Measurements from ENCODE around the gene UGT3A2.

The UGT3A2 gene, protein sequence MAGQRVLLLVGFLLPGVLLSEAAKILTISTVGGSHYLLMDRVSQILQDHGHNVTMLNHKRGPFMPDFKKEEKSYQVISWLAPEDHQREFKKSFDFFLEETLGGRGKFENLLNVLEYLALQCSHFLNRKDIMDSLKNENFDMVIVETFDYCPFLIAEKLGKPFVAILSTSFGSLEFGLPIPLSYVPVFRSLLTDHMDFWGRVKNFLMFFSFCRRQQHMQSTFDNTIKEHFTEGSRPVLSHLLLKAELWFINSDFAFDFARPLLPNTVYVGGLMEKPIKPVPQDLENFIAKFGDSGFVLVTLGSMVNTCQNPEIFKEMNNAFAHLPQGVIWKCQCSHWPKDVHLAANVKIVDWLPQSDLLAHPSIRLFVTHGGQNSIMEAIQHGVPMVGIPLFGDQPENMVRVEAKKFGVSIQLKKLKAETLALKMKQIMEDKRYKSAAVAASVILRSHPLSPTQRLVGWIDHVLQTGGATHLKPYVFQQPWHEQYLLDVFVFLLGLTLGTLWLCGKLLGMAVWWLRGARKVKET

DNA sequence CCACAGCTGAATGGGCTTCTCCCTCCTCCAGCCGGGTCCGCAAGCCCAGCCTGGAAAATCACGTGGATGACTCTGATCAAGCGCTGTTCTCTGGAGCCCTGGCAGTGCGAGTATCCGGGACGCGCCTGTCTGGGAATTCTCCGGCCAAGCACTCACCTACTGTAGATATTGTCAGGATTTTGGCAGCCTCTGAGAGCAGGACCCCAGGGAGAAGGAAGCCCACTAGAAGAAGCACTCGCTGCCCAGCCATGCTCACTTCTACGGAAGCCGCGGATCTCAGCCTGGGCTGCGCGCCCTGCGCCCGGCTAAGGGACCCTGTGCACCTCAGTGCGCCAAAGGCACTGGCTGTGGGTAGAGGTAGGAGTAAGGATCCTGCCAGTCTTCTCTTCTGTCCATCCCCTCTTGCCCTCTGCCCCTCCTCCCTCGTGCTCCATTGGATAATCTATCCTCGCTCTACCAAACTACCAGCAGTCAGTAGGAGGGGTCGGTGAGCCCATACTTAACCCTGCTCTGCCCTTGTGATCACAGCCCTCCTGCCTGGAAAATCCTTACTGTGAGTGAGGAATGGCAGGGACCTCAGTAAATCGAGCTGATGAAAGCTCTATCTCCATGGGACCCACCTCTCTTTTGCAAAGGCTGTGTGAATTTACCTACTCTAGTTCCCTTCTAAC is at the start of gene UGT3A2:
Gene UGT3A2, minus strand, starts transcription at position 343 of the 671 bp plus-strand sequence. Its CDS starts 93 bp downstream, at position 250.
- no peak for DNase-seq

- DNase-seq, result no peak
These were observed 44.6 kb upstream of the UGT3A2 start for GRCh38 chr5:36111238-36111637.

GRCh38 chr5:36108758-36109460 is 42.2 kb upstream of the UGT3A2 start:
- no peak for DNase-seq

DNA sequence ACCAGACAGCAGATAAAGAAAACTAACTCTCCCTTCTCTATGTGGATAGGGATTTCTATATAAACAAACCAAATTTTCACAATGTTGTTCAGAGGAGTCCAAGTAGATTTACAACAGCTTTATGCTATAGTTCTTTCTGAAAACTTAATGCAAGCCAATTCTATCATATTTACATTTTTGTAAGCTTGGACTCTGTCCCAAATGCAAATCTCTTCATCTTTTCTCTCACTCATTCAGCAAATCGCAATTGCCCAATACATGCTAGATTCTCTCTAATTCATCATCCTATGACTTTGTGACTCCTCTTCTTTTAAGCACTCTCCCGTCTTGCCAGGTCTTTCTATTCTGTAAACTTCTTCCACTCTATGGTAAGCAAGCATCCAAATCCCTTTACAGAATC is 39.1 kb upstream of the UGT3A2 start:
- no peak for DNase-seq

- no peak for DNase-seq
These were observed 33.1 kb upstream of the UGT3A2 start for GRCh38 chr5:36099748-36100147.

GRCh38 chr5:36096486-36096885 is 29.8 kb upstream of the UGT3A2 start:
- DNase-seq, result no peak

DNA sequence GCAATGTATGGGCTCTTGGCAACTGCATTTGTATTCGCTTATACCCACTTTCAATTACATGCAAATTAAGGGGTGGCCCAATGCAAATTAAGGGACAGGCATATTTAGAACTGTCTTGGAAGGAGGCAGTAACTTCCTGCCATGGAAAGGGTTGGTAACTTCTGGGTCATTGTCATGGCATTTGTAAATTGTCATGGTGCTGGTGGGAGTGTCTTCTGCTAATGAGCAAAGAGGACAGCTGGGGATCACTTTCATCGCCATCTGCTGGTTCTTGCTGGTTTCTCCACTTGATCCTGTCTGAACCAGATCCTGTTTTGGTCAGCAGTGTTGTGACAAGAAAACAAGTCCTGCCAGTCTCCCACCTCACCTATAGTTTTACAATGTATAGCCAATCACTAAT is 23.3 kb upstream of the UGT3A2 start:
- DNase-seq, result peak; percentile 11 to 52

DNA sequence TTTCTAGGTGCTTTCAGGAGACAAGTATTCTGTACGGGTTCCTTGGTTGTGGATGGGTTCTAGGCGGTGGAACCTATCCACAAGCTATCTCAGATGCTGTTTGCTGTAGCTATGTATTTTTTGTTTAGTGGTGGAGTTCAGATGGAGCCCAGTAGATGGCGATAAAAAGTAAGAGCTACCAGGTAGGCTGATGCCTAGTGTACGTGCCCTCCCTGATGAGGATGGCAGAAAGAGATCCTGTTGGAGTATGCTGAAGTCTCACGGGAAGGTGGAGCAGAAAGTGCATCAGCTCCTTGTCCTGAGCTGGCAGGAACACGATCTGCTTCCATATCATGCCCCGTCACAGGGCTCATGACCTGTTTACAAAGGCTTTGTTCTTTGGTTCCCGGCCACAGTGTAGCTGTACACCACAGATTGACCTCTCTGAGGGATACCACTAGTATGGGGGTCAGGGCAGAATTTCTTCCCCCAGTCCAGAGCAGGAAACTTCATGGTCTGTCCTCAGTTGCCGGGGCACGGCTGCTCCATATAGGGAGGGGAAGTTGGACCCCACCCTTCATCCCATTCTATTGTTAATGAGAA is 12.6 kb upstream of the UGT3A2 start:
- peak in 1 of 2 experiments; percentile 55 for DNase-seq

GRCh38 chr5:36078430-36078829 is 11.7 kb upstream of the UGT3A2 start:
- no peak for DNase-seq

DNA sequence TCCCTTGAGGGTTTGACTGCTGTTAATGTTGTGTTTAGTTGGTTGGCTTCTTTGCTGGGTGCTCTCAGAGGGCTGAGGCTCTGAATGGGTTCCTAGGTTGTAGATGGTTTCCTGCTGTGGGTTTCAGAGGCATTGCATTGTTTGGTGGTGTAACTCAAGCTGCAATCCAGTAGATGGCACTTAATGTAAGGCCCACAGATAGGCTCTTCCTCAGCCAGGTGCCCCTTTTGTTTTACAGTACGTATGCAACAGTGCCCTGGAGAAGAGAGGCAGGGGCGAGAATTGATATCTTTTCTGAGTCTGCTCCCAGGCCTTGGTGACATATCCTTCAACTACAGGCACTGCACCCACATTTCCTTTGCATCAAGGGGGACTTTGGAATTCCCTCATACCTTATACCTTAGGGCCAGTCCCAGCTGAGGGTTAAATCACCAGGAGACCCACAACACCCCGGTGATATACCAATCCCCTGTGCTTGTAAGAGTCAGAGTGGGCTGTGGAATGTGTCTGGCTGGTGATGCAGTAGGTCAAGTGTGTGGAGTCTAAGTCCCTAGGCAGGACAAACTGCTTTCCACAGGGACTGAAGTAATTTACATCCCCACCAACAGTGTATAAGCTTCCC is 7.0 kb upstream of the UGT3A2 start:
- DNase-seq, result peak in 1 of 2 experiments; percentile 27

DNA sequence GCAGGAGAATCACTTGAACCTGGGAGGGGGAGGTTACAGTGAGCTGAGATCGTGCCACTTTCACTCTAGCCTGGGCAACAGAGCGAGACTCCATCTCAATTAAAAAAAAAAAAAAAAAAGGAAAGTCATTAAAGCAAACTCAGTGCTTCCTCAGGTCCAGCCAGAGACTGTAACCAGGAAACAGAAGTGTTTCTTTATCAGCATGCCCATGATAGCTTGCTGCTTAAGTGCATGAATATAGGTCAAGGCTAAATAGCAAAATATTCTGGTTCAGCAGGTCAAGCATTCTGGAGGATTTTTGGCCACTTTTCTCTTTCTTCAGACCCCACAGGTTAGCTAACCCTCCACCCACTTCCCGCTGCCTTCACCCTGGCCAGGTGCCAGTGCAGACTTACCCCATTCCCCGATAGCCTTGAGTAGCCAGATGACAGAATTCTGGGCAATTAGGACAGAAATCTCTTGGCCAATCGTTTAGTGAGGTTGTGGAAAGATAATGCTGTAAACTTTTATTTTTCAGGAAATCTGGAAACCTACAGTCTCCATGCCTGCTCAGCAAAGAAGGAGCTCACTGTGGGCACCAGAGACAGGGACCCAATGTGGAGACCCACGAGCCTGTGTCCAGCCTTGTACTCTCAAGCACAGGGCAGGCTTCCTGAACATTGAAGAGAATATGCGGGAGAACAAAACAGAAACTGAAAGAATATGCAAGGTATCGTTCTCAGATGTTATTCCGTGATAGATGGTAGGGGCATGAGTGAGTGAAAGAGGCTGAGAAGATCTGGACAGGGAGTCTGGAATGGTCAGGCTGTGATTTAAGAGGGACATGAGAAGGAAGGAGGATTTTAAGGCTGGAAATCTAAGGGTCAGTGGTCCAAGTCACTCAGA is 4.2 kb upstream of the UGT3A2 start:
- DNase-seq, result no peak

DNA sequence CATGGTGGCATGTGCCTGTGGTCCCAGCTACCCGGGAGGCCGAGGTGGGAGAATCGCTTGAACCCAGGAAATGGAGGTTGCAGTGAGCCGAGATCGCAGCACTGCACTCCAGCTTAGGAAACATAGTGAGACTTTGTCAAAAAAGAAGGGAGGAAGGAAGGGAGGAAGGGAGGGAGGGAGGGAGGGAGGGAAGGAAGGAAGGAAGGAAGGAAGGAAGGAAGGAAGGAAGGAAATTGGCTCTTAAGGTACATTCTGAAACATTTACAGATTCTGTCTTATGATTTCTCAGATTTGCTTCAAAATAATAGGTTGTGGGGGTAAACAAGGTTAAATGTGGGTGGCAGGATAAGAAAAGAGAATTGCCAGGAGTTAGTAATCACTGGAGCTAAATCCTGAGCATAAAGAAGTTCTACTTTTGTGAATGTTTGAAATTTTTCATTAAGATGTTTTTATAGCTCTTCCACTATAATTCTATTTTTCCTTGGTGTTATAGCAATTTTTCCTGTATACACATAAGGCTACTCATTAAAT is 2.1 kb upstream of the UGT3A2 start:
- no peak for DNase-seq

DNA sequence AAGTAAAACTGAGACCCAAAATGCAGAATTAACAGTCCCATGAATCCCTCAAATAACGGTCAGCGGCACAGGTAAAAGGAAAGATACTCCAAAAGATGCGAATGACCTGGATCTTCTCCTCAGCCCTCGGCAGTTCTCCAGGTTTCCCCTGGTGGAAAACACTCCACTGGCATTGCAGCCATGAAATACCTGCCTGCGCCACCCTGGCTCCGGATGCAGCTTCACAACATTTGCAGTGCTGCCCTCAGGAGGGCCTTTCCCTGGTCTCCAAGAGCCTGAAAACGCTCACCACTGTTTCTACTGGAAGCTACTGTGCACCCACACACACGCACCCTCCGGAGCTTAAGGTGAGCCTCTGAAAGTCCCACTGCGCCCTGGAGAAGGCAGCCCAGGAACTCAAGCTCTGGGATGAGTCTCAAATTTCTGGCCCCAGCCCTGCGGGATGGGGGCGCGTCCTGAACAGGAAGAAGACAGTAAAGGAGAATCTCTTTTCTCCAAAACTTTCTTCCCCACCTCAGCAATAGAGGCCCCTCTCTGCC is 612 bp downstream of the UGT3A2 start:
- no peak for DNase-seq

GRCh38 chr5:36060420-36060887 is 6.2 kb downstream of the UGT3A2 start:
- DNase-seq, result peak in 1 of 2 experiments; percentile 26

- no peak for DNase-seq
These were observed 6.9 kb downstream of the UGT3A2 start for GRCh38 chr5:36059571-36060419.

GRCh38 chr5:36058776-36059175 is 7.9 kb downstream of the UGT3A2 start:
- no peak for DNase-seq

GRCh38 chr5:36057386-36057785 is 9.3 kb downstream of the UGT3A2 start:
- DNase-seq, result no peak

DNA sequence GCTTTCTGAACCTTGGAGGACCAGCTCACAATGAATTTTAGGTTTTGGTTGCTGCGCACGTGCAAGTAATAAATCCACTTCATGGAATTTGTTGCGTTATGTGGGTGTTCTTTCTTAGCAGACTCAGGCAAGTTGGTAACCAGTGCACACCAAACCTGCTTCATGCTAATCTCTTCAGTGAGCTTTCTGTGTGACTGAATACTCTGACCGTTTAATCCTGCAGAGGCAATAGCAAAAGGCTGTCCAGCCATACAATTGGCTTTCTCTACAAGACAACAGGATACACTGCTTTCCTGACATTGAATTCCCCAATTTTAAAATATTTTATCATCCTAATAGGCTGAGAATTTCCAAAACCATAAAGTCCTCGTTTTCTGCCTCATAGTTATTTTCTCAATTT is 10.3 kb downstream of the UGT3A2 start:
- DNase-seq, result no peak

GRCh38 chr5:36055984-36056383 is 10.7 kb downstream of the UGT3A2 start:
- no peak for DNase-seq

- DNase-seq, result no peak
These were observed 12.0 kb downstream of the UGT3A2 start for GRCh38 chr5:36054647-36055046.

Data from SW 1271 (cell line).